Prostate gland (tissue), 2 donors: ENCODE measurements around the gene PRDM16.

Source experiments
- POLR2A ChIP-seq: fragments of 450-650 bp; IDR thresholded peaks from one replicate; pipeline ENCODE4 v1.6.1; 2016; ENCODE audit warnings: antibody characterized with exemption, mild to moderate bottlenecking
- POLR2AphosphoS5 ChIP-seq: sonication (generic); formaldehyde crosslinking; IDR thresholded peaks from one replicate; pipeline ENCODE4 v1.6.1; 2017; ENCODE audit warnings: antibody characterized with exemption
- TF ChIP-seq, protein P1 (sequence below), 4 experiments: fragments of 200-600 bp in 2 of 4; fragments of 450-650 bp in 2 of 4; sonication (generic) in 2 of 4; IDR thresholded peaks; 1 replicate in 3 of 4; 2 replicates in 1 of 4; pipeline ENCODE4 v1.5.1; 2016 to 2019; ENCODE audit warnings: antibody characterized with exemption in 4 of 4, mild to moderate bottlenecking in 2 of 4, moderate library complexity in 2 of 4

DNA sequence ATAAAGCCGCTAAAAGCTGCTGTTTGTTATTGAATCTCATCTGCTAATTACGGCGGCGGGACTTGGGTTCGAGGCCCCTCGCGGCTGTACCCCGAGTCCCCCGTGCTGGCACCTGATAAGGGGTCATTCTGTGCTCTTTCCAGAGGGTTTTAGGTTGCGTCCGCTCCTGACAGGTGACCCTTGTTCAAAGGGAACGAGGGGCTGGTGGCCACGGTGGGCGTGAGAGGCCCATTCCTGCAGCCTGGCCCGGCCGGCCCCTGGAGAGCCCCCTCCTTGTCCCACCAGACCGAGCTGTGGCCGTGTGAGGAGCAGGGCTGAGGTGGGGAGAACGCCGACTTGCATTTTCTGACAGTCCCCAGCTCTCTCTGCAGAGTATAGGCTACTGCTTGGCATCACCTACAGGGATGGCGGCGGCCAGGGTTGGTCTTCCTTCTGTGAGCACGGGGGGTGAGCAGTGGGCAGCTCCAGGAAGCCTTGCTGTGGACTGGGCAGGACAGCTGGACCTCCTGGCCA, 12.2 kb downstream of the PRDM16 start:
- TF ChIP-seq, protein P1, sequence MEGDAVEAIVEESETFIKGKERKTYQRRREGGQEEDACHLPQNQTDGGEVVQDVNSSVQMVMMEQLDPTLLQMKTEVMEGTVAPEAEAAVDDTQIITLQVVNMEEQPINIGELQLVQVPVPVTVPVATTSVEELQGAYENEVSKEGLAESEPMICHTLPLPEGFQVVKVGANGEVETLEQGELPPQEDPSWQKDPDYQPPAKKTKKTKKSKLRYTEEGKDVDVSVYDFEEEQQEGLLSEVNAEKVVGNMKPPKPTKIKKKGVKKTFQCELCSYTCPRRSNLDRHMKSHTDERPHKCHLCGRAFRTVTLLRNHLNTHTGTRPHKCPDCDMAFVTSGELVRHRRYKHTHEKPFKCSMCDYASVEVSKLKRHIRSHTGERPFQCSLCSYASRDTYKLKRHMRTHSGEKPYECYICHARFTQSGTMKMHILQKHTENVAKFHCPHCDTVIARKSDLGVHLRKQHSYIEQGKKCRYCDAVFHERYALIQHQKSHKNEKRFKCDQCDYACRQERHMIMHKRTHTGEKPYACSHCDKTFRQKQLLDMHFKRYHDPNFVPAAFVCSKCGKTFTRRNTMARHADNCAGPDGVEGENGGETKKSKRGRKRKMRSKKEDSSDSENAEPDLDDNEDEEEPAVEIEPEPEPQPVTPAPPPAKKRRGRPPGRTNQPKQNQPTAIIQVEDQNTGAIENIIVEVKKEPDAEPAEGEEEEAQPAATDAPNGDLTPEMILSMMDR (IDR thresholded peaks at IDR 0.05), result no peak
- TF ChIP-seq POLR2A, result no peak
- no peak for TF ChIP-seq POLR2AphosphoS5
